ENCODE results near the gene FAM107A. TPM values are rescaled to one million over a fixed set of nuclear protein-coding genes. Genes with fewer than 3 reads are reported as not detected.

FAM107A gene
- total RNA-seq, 2 donors from 2014 or later = not detected

GRCh38 chr3:58568572-58569286 is 8.5 kb downstream of the FAM107A start:
- Mint-ChIP-seq H3K36me3 (ENCODE audit: low read depth) (no peaks in the 10 kb centered on the region), H3K4me3 (no peak overlapping the region), H3K9me3 (peaks cover 7% of the 10 kb centered on the region), H3K4me1 (peaks cover 16% of the 10 kb centered on the region), H3K27me3 (ENCODE audit: insufficient read depth) (no peaks in the 10 kb centered on the region), H3K27ac (no peak overlapping the region)
- WGBS, 2 experiments (ENCODE audit: insufficient coverage in 1 of 2, insufficient read length in 1 of 2) = 39 to 68% methylated on average over 8 to 16 of the region's 17 CpGs
- Histone ChIP-seq H3K27ac (ENCODE audit: low read depth, low read length) (no peak overlapping the region), H3K4me3 (ENCODE audit: low read length) (no peak overlapping the region), H3K27me3 (ENCODE audit: control insufficient read depth, insufficient read depth, low read length, poor library complexity, severe bottlenecking) (no peaks in the 10 kb centered on the region), H3K9ac (ENCODE audit: extremely low read depth, low read length, poor library complexity, severe bottlenecking) (no peak overlapping the region), H3K4me1 (ENCODE audit: control insufficient read depth, insufficient read depth, low read length) (peaks cover 5% of the 10 kb centered on the region), H3K9me3 (ENCODE audit: control insufficient read depth, low read length) (peaks cover 6% of the 10 kb centered on the region), H3K36me3 (ENCODE audit: control insufficient read depth, insufficient read depth, low read length) (no peaks in the 10 kb centered on the region)
- peak; percentile 95 for DNase-seq
- TF ChIP-seq CTCF (conservative IDR thresholded peaks at IDR 0.05) = peak; percentile 96

- DNase-seq = peak; percentile 50
- Histone ChIP-seq H3K27me3 (ENCODE audit: control insufficient read depth, insufficient read depth, low read length, poor library complexity, severe bottlenecking) (no peaks in the 10 kb centered on the region), H3K9me3 (ENCODE audit: control insufficient read depth, low read length) (peaks cover 6% of the 10 kb centered on the region), H3K4me3 (ENCODE audit: low read length) (no peak overlapping the region), H3K36me3 (ENCODE audit: control insufficient read depth, insufficient read depth, low read length) (no peaks in the 10 kb centered on the region), H3K9ac (ENCODE audit: extremely low read depth, low read length, poor library complexity, severe bottlenecking) (no peak overlapping the region), H3K27ac (ENCODE audit: low read depth, low read length) (no peak overlapping the region), H3K4me1 (ENCODE audit: control insufficient read depth, insufficient read depth, low read length) (peaks cover 5% of the 10 kb centered on the region)
- peaks cover 3% of the 10 kb centered on the region for H3K27me3 Mint-ChIP-seq (ENCODE audit: insufficient read depth)
- peaks cover 17% of the 10 kb centered on the region for H3K4me1 Mint-ChIP-seq
- no peaks in the 10 kb centered on the region for H3K36me3 Mint-ChIP-seq (ENCODE audit: low read depth)
- H3K4me3 Mint-ChIP-seq = no peak overlapping the region
- H3K9me3 Mint-ChIP-seq = peaks cover 7% of the 10 kb centered on the region
- H3K27ac Mint-ChIP-seq = no peak overlapping the region
- 96 to 97% methylated on average over 3 to 7 of the region's 7 CpGs for WGBS, 2 experiments (ENCODE audit: insufficient coverage in 1 of 2, insufficient read length in 1 of 2)
- TF ChIP-seq CTCF (conservative IDR thresholded peaks at IDR 0.05) = no peak
Measured at GRCh38 chr3:58567251-58567515, 10.0 kb downstream of the FAM107A start.

GRCh38 chr3:58566398-58567250 is 10.6 kb downstream of the FAM107A start:
- peaks cover 1% of the 10 kb centered on the region for H3K9me3 Mint-ChIP-seq
- no peak overlapping the region for H3K27ac Mint-ChIP-seq
- H3K9ac ChIP-seq (ENCODE audit: extremely low read depth, low read length, poor library complexity, severe bottlenecking) = no peak overlapping the region
- WGBS, 2 experiments (ENCODE audit: insufficient coverage in 1 of 2, insufficient read length in 1 of 2) = 80 to 89% methylated on average over 7 to 9 of the region's 9 CpGs
- no peak for DNase-seq
- H3K9me3 ChIP-seq (ENCODE audit: control insufficient read depth, low read length) = peaks cover 2% of the 10 kb centered on the region
- H3K36me3 Mint-ChIP-seq (ENCODE audit: low read depth) = no peaks in the 10 kb centered on the region
- H3K4me1 Mint-ChIP-seq = peaks cover 22% of the 10 kb centered on the region
- H3K27me3 ChIP-seq (ENCODE audit: control insufficient read depth, insufficient read depth, low read length, poor library complexity, severe bottlenecking) = no peaks in the 10 kb centered on the region
- H3K27me3 Mint-ChIP-seq (ENCODE audit: insufficient read depth) = peaks cover 3% of the 10 kb centered on the region
- H3K27ac ChIP-seq (ENCODE audit: low read depth, low read length) = no peak overlapping the region
- H3K4me3 ChIP-seq (ENCODE audit: low read length) = no peak overlapping the region
- no peak for TF ChIP-seq CTCF (conservative IDR thresholded peaks at IDR 0.05)
- no peak overlapping the region for H3K4me3 Mint-ChIP-seq
- H3K4me1 ChIP-seq (ENCODE audit: control insufficient read depth, insufficient read depth, low read length) = peaks cover 5% of the 10 kb centered on the region
- H3K36me3 ChIP-seq (ENCODE audit: control insufficient read depth, insufficient read depth, low read length) = no peaks in the 10 kb centered on the region
